Ecto neural progenitor cell (in vitro differentiated cells): Measurements from ENCODE around the gene BGLAP.

ENCODE experiments used
- DNase-seq: peaks from one replicate; pipeline ENCODE4 v3.0.0-alpha.2; 2018; ENCODE audit warnings: low spot score

BGLAP gene

GRCh38 chr1:156226782-156227181, 15.2 kb upstream of the BGLAP start:
- DNase-seq, result no peak

GRCh38 chr1:156228501-156228900, 13.5 kb upstream of the BGLAP start:
- DNase-seq, result no peak

- no peak for DNase-seq
Measured at GRCh38 chr1:156229809-156230472, 12.0 kb upstream of the BGLAP start.

GRCh38 chr1:156230473-156230837, 11.5 kb upstream of the BGLAP start:
- no peak for DNase-seq

GRCh38 chr1:156232201-156232894, 9.6 kb upstream of the BGLAP start:
- DNase-seq, result no peak

GRCh38 chr1:156233426-156234127, 8.4 kb upstream of the BGLAP start:
- no peak for DNase-seq

- DNase-seq, result no peak
Measured at GRCh38 chr1:156236164-156236563, 5.8 kb upstream of the BGLAP start.

- no peak for DNase-seq
Measured at GRCh38 chr1:156238248-156238647, 3.7 kb upstream of the BGLAP start.

- no peak for DNase-seq
Measured at GRCh38 chr1:156241311-156241811, 623 bp upstream of the BGLAP start.

- no peak for DNase-seq
Measured at GRCh38 chr1:156242738-156243137, 754 bp downstream of the BGLAP start.

- DNase-seq, result no peak
Measured at GRCh38 chr1:156244126-156244525, 2.1 kb downstream of the BGLAP start.

GRCh38 chr1:156244712-156245111, 2.7 kb downstream of the BGLAP start:
- no peak for DNase-seq

GRCh38 chr1:156245451-156246232, 3.7 kb downstream of the BGLAP start:
- no peak for DNase-seq

GRCh38 chr1:156246241-156246780, 4.3 kb downstream of the BGLAP start:
- no peak for DNase-seq

GRCh38 chr1:156246781-156247459, 4.9 kb downstream of the BGLAP start:
- DNase-seq, result no peak

GRCh38 chr1:156247460-156248322, 5.7 kb downstream of the BGLAP start, which contains the start of gene PAQR6:
TSS of gene PAQR6 (minus strand) at chr1:156248056. CDS start at chr1:156246731, 1,325 bp downstream.
- no peak for DNase-seq

GRCh38 chr1:156248323-156248683, 6.3 kb downstream of the BGLAP start:
- no peak for DNase-seq

GRCh38 chr1:156249593-156249992, 7.6 kb downstream of the BGLAP start:
- DNase-seq, result no peak

- no peak for DNase-seq
Measured at GRCh38 chr1:156251527-156251926, 9.5 kb downstream of the BGLAP start.

GRCh38 chr1:156253634-156254033, 11.7 kb downstream of the BGLAP start:
- DNase-seq, result no peak
